IPS-11a (cell line): ENCODE results near the gene FSD2.
A peak's percentile ranks its signal among the peaks of the same experiment; 100 is the strongest.
"Not testable (repeated sequence)": the region's sequence is repeated elsewhere in the genome, so short reads cannot be mapped to it uniquely, and the experiment has no call there.

Source experiments
- H3K4me3 ChIP-seq: one replicate; pipeline ENCODE4 v1.5.1; 2013; ENCODE audit warnings: low read depth, low read length, control low read depth

FSD2 gene

DNA sequence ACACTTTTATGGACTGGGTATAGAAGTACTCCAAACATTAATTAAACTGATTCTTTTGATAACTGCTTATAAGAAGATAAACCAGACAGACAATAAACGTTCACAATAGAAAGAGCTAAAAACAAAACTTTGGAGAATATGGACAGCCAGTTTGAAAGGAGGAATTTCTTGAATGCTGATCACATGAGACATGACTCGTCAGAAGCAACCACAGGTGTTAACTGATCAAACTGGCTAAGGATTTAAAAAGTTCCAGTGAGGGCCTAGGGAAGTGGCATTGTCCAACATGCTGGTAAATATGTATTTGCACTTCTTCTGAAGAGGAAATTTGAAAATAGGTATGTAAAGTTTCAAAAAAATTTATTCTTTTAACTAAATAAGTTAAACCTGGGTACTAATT is 66.8 kb downstream of the FSD2 start:
- no peak overlapping the region for H3K4me3 ChIP-seq

DNA sequence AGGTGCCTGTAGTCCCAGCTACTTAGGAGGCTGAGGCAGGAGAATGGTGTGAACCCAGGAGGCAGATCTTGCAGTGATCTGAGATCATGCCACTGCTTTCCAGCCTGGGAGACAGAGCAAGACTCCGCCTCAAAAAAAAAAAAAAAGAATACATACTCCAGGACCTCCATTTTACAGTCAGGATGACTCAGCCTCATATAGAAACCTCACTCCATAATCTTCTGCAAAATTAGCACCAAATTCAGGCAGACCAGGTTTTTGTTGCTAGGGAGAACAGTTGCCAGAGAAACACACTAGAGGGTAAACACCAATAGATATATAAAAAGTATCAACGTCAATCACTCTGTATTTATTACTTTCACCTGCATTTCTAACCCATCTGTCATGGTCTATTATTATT is 67.9 kb downstream of the FSD2 start:
- H3K4me3 ChIP-seq = no peak overlapping the region

DNA sequence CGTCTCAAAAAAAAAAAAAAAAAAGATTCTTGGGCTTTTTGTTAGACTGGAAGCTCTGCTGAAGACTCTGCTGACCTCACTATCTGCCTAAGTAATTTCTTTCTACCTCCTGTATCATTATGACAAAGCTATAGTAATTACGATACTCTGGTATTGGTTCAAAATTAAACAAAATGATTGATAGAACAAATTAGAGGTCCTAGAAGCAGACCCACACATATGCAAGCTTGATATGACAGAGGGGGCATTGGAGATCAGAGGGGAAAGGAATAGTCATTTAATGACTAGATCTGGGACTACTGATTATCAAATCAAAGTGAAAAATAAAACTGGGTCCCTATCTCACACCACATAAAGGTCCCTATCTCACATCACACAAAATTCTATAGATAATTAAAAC is 74.3 kb downstream of the FSD2 start:
- no peak overlapping the region for H3K4me3 ChIP-seq

DNA sequence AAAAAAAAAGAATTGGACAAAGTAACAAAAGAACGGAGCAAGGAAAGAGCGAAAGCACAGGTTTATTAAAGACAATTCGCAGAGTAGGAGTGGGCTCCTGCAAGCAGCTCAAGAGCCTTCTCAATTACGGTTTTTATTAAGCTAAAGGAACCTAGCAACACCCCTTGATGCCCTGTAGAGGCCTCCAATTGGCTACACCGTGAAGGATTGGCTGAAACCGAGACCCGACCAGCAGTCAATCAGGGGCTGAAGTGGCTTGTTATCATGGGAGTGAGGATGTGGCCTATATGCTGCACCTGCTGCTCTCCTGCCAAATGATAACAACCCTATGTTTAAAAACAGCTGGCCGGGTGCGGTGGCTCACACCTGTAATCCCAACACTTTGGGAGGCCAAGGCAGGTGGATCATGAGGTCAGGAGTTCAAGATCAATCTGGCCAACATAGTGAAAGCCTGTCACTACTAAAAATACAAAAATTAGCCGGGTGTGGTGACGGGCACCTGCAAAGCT is 75.8 kb downstream of the FSD2 start:
- no peak overlapping the region for H3K4me3 ChIP-seq

DNA sequence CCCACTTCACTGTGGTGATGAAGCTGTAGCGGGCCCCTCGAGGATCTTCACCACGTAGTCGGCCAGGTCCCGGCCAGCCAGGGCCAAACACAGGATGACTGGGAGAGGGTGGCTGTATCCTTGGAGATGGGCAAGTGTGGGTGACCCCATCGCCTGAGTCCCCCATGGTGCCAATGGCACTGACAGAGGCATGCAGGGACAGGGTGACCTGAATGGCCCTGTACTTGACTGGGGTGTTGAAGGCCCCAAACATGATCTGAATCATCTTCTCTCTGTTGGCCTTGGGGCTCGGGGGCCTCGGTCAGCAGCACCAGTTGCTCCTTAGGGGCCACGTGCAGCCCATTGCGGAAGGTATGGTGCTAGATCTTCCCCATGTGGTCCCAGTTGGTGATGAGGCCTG is 79.1 kb downstream of the FSD2 start:
- no peak overlapping the region for H3K4me3 ChIP-seq

DNA sequence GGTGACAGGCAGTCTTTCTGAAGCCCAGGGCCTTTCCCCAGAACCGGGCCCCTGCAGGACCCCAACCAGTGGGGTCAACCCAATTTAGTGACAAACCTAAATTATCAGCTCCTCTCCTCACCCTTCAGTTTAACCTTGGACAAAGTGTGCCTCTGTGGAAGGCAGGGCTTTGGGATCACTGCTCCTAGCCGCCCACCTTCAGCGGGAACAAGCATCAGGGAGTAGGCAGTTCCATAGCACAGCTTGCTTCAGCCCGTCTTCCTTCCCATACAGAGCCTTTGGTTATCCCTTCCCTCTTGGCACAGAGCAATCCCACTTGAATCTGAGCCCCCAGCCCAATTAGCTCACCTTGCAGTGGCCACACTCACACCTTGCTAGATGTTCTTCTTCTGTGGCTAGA is 90.9 kb downstream of the FSD2 start:
- H3K4me3 ChIP-seq = no peak overlapping the region

DNA sequence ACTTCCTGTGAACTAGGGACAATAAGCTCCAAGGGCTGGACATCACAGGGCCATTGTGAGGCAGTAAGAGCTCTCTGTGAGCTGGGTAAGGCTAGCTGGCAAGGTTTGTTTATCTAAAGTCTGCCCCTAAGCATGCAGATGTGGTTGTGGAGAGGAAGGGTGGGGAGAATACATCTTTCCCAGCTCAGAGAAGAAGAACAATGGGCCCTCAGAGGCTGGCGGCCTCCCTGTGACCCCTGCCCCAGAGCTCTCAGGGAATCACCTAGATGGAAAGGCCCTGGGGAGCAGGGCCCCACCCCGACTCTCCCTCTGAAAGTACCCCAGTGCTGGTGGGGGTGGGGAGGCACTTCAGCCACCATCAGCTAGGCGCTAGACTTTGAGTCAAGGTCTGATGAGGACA is 91.9 kb downstream of the FSD2 start:
- no peak overlapping the region for H3K4me3 ChIP-seq

DNA sequence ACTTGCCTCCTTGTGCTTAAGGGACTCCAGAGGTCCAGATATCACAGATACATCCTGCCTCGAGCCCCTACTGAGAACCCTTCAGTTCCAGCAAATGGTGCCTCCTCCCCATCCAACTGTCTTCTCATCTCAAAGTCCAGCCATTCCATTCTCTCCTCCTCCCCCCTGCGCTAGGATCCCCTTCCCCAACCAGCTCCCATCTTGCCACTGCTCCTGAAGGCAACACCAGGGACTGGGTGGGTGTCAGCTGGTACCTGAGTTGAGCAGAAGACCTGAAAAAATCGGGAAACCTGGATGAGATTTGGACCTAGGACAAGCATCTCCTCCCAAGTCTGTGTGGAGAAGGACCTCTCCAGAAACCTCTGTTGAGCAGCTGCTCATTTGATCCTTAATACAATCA is 93.8 kb downstream of the FSD2 start:
- H3K4me3 ChIP-seq = no peak overlapping the region

DNA sequence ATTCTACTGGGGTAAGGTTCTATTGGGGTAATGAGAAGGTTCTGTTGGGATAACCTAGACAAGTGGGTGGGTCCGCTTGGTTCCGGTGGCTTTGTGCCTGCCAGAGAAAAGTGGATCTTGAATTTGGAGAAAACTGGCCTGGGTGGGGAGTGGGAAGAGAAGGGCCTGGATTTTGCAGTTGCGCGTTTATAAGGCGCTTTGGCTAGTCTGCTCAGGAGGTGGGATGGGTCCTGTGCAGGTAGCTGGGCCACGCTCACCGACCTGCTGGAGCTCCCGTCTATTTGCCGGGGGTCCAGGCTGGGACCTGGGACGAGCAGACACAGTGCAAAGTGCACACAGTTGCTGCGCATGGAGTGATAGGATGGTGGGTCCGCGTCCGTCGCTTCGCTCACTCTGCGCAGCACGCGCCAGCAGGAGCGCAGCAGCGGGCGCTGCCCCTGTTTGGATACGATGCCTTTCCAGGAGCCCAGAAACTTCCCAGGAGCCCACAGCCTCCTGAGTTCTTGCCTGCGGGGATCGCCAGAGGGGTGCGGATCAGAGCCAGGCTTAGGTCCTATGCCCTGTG is 94.9 kb downstream of the FSD2 start:
- H3K4me3 ChIP-seq = no peak overlapping the region

DNA sequence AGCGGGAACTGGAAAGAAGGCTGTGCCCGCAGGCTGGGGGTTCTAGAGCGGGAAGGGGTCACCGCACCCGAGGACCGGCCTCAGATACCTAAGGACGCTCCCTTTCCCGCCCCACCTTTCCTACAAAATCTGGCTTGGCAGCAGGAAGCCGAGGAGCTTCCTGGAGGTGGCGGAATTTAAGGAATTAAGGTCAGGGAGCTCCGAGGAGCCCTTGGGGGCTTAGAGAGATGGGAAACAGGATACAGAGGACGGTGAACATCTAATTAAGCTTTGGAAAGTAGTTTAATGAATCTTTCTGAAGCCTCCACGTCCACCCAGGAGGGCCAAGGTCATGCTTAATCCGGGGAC is 95.7 kb downstream of the FSD2 start:
- H3K4me3 ChIP-seq = peak overlapping the region; percentile 58

DNA sequence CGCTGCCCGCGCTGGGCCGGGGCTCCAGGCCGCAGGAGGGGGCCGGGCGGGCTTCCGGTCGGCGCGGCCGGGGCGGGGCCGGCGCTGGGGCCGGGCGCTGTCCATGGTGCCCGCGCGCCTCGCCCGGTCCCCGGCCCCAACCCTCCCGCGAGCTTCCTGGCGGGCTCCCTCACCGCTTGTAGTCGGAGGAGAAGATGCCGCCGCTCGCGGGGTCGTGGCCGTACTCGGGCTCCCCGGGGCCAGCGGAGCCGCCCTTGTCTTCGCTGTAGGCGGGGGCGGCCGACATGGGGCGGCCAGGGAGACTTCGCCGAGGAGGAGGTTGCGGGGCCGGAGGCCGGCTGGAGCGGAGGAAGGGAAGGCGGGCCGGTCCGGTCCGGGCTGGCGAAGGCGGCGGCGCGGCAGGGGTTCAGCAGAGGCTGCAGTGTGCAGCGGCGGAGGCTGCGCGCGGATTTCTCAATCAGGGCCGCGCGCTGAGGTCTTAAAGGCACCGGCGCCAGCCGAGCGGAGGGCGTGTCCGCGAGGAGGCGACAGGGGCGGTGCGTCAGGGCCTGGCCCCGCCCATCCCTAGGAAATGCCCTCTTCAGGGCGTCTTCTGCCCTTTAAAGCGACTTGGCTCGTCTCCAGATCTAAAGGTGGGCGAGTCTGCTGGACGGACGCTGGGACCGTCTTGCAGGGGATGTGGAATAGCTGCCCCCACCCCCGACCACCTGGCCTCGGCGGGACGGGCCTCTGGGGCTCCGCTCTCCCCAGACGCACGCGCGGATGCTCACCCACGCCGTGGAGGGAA is 96.3 kb downstream of the FSD2 start, which contains the start of gene AP3B2:
Gene AP3B2, minus strand, starts transcription at position 455 of the 787 bp plus-strand sequence. Its CDS starts 169 bp downstream, at position 286.
- peak within 1 kb of the TSS; percentile 58 for H3K4me3 ChIP-seq

DNA sequence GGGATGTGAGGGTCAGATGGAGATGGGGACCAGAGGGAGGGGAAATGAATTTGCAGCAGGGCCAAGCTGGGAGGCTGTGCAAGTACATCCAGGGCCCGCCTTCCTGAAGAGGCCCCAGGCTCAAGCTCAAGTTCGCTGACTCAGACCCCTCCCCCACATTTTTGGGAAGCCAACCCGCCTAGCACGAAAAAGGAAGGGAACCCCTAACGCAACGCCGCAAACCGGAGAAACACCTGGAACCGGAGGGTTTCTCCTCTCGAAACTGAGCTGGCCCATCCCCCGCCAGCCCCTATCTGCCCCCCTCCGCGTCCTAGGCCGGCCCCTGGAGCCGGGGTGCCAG is 96.8 kb downstream of the FSD2 start:
- H3K4me3 ChIP-seq = peak overlapping the region; percentile 58

DNA sequence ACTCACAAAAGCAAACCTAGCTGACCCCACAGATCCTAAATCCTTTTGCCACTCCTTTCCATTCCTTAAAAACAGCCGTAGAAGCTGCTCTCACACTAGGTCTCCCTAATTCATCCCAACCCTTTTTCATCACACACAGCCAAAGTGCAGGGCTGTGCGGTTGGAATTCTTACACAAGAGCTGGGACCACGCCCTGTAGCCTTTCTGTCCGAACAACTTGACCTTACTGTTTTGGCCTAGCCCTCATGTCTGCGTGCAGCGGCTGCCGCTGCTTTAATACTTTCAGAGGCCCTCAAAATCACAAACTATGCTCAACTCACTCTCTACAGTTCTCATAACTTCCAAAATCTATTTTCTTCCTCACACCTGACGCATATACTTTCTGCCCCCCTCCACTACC is 100.0 kb downstream of the FSD2 start:
- H3K4me3 ChIP-seq = not testable (repeated sequence)
